Smooth muscle cell (in vitro differentiated cells): ENCODE measurements around the gene SCLY. TPM values are rescaled to one million over a fixed set of nuclear protein-coding genes. Genes with fewer than 3 reads are reported as not detected.

Experiments used
- DNase-seq: peaks from one replicate; lab custom pipeline; 2025; ENCODE audit not compliant: unreplicated experiment; lab: John Stamatoyannopoulos, UW
- H2AFZ ChIP-seq: fragments of 200-600 bp; sonication (generic); 2 replicates; pipeline ENCODE4 v1.6.0; 2016; ENCODE audit warnings: antibody characterized with exemption, low read depth, mild to moderate bottlenecking
- H3F3A ChIP-seq: fragments of 200-600 bp; sonication (generic); 2 replicates; pipeline ENCODE4 v1.6.0; 2017; ENCODE audit warnings: antibody characterized with exemption, low read depth
- H3K27ac ChIP-seq: fragments of 200-600 bp; sonication (generic); 2 replicates; pipeline ENCODE4 v1.5.1; 2016; ENCODE audit warnings: low read depth, mild to moderate bottlenecking
- H3K27me3 ChIP-seq: fragments of 200-600 bp; sonication (generic); 2 replicates; pipeline ENCODE4 v1.6.1; 2016; ENCODE audit warnings: low read depth, mild to moderate bottlenecking
- H3K36me3 ChIP-seq: fragments of 200-600 bp; sonication (generic); 2 replicates; pipeline ENCODE4 v1.5.1; 2016; ENCODE audit warnings: low read depth
- H3K4me1 ChIP-seq: fragments of 200-600 bp; sonication (generic); 2 replicates; pipeline ENCODE4 v1.5.1; 2016; ENCODE audit warnings: low read depth
- H3K4me2 ChIP-seq: fragments of 200-600 bp; sonication (generic); 2 replicates; pipeline ENCODE4 v1.6.0; 2016; ENCODE audit warnings: mild to moderate bottlenecking
- H3K4me3 ChIP-seq: fragments of 200-600 bp; sonication (generic); 2 replicates; pipeline ENCODE4 v1.5.1; 2016; ENCODE audit warnings: mild to moderate bottlenecking
- H3K79me2 ChIP-seq: fragments of 200-600 bp; sonication (generic); 2 replicates; pipeline ENCODE4 v1.6.0; 2016; ENCODE audit warnings: low read depth, mild to moderate bottlenecking
- H3K9ac ChIP-seq: fragments of 200-600 bp; sonication (generic); 2 replicates; pipeline ENCODE4 v1.6.0; 2016; ENCODE audit warnings: low read depth
- H3K9me3 ChIP-seq: fragments of 200-600 bp; sonication (generic); replicated peaks from 2 replicates; pipeline ENCODE4 v1.5.1; 2016; ENCODE audit warnings: low read depth
- H4K20me1 ChIP-seq: fragments of 200-600 bp; sonication (generic); 2 replicates; pipeline ENCODE4 v1.6.0; 2016; ENCODE audit warnings: low read depth
- WGBS: methylation state at CpG from one replicate; pipeline ENCODE4 v1.1.7; 2016; ENCODE audit warnings: low lambda C conversion rate; 5-methylcytosine and 5-hydroxymethylcytosine counted together
- polyA plus RNA-seq: library from polyadenylated mRNA; unstranded; fragments of >200 nt; fragmentation: Nextera tagmentation; extraction: Ambion mirVana; gene quantifications from 2 replicates; pipeline ENCODE4 v1.2.1, GENCODE V29; 2016
- total RNA-seq: library from RNA; depleted of rRNA; stranded (reverse); fragments of >200 nt; gene quantifications from 2 replicates; pipeline ENCODE4 v1.2.3, GENCODE V29; 2014
- TF ChIP-seq, protein P1 (sequence below): fragments of 200-600 bp; sonication (generic); IDR thresholded peaks from 2 replicates; pipeline ENCODE4 v1.5.1; 2017; ENCODE audit warnings: borderline replicate concordance, mild to moderate bottlenecking, antibody characterized with exemption; ENCODE audit not compliant: insufficient read depth, poor library complexity, severe bottlenecking

SCLY gene
- total and polyA plus RNA-seq, 2 experiments from 2014 or later, result 7.6 to 12.9 TPM

DNA sequence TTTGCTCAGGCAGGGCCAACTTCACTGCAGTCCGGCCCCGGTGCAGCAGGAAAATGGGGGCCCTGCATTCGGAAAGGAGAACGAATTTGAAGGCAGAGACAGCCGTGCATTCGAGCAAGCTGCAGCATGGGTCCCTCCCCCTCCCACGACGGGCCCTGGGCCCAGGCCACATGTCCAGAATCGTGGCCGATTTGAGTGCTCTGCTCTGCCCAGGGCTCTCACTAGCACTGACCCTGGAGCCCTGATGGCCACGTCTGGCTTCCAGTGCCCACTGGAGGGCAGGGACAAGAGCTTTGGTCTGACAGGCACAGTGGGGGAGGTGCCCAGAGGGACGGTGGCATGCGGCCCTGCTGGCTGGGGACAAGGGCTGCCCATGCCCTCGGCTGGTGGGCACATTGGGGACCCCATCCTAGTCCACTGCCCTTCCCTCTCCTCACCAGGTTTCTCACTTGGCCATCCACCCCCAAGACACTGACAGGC, 63.2 kb downstream of the SCLY start:
- Histone ChIP-seq H3F3A (no peaks in the 10 kb centered on the region), H3K4me3 (no peak overlapping the region), H3K27ac (no peak overlapping the region), H3K79me2 (no peaks in the 10 kb centered on the region), H3K36me3 (no peaks in the 10 kb centered on the region), H2AFZ (no peak overlapping the region), H4K20me1 (no peaks in the 10 kb centered on the region), H3K9ac (no peak overlapping the region), H3K4me1 (no peaks in the 10 kb centered on the region), H3K9me3 (no peaks in the 10 kb centered on the region), H3K27me3 (peaks cover 11% of the 10 kb centered on the region), H3K4me2 (no peak overlapping the region)
- WGBS, result 82% methylated on average over 14 of the region's 14 CpGs
- no peak for DNase-seq
- TF ChIP-seq, protein P1, sequence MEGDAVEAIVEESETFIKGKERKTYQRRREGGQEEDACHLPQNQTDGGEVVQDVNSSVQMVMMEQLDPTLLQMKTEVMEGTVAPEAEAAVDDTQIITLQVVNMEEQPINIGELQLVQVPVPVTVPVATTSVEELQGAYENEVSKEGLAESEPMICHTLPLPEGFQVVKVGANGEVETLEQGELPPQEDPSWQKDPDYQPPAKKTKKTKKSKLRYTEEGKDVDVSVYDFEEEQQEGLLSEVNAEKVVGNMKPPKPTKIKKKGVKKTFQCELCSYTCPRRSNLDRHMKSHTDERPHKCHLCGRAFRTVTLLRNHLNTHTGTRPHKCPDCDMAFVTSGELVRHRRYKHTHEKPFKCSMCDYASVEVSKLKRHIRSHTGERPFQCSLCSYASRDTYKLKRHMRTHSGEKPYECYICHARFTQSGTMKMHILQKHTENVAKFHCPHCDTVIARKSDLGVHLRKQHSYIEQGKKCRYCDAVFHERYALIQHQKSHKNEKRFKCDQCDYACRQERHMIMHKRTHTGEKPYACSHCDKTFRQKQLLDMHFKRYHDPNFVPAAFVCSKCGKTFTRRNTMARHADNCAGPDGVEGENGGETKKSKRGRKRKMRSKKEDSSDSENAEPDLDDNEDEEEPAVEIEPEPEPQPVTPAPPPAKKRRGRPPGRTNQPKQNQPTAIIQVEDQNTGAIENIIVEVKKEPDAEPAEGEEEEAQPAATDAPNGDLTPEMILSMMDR, result no peak

DNA sequence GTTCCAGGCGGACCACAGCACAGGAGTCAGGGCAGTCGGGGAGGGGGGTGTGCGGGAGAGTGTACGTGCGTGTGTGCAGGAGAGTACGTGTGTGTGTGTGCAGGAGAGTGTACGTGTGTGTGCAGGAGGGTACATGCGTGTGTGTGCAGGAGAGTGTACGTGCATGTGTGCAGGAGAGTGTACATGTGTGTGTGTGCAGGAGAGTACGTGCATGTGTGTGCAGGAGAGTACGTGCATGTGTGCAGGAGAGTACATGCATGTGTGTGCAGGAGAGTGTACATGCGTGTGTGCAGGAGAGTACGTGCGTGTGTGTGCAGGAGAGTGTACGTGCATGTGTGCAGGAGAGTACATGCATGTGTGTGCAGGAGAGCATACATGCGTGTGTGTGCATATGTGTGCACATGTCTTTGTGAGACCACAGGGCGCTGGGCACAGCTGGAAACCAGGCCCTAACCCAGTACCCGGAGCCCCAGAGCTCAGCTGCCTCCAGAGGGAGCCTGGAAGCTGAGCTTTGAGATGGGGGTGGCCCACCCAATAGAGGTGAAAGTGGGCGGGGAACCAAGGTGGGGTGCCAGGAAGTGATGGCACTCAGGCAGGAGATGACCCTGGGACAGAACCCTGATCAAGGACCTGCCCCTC, 63.8 kb downstream of the SCLY start:
- H3F3A ChIP-seq, result no peaks in the 10 kb centered on the region
- H3K79me2 ChIP-seq, result no peaks in the 10 kb centered on the region
- H4K20me1 ChIP-seq, result no peaks in the 10 kb centered on the region
- DNase-seq, result no peak
- peaks cover 10% of the 10 kb centered on the region for H3K27me3 ChIP-seq
- H3K4me1 ChIP-seq, result no peaks in the 10 kb centered on the region
- H3K4me2 ChIP-seq, result no peak overlapping the region
- no peaks in the 10 kb centered on the region for H3K36me3 ChIP-seq
- H3K27ac ChIP-seq, result no peak overlapping the region
- WGBS, result 95% methylated on average over 19 of the region's 19 CpGs
- no peaks in the 10 kb centered on the region for H3K9me3 ChIP-seq
- no peak overlapping the region for H2AFZ ChIP-seq
- H3K9ac ChIP-seq, result no peak overlapping the region
- H3K4me3 ChIP-seq, result no peak overlapping the region
- TF ChIP-seq, protein P1, result no peak

DNA sequence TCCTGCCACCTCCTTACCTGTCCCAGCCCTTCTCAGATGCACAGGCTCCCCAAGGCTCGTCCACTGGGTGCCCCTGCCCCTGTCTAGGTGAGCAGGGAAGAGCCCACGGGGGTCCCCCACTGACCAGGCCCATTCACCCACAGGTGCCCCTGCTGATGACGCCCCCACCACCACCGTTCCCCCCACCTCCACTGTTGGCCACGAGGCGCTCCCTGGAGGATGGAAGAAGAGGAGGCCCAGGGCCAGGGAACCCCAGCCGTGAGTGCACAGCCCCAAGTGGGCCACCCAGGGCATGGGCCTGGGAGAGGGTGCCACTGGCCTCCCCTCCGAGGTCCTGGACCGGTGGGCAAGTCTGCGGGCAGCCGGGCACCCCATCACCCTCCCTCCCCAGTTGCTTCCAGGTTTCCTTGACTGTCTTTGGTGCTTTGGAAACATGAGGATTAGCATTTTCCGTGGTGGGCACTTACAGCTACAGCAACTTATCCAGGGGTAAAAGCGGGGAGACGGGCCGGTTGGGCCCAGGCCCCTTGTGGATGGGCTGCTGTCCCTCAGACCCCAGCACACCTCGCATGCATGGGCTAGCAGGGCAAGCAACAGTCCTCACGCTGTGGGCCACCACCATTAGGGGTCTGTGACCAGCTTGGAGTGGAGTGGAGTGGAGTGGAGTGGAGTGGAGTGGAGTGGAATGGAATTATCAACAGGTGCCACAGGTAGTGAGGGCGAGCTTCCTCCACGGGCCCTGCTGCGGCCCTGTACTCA, 64.5 kb downstream of the SCLY start:
- H3K4me1 ChIP-seq, result no peaks in the 10 kb centered on the region
- H3F3A ChIP-seq, result no peaks in the 10 kb centered on the region
- TF ChIP-seq, protein P1, result no peak
- no peak for DNase-seq
- H3K4me3 ChIP-seq, result no peak overlapping the region
- no peaks in the 10 kb centered on the region for H3K9me3 ChIP-seq
- H4K20me1 ChIP-seq, result no peaks in the 10 kb centered on the region
- no peak overlapping the region for H3K27ac ChIP-seq
- no peak overlapping the region for H3K4me2 ChIP-seq
- no peak overlapping the region for H3K9ac ChIP-seq
- H2AFZ ChIP-seq, result no peak overlapping the region
- H3K27me3 ChIP-seq, result peaks cover 3% of the 10 kb centered on the region
- no peaks in the 10 kb centered on the region for H3K36me3 ChIP-seq
- WGBS, result 93% methylated on average over 19 of the region's 20 CpGs
- H3K79me2 ChIP-seq, result no peaks in the 10 kb centered on the region
